Progenitor cell of endocrine pancreas (in vitro differentiated cells): Measurements from ENCODE around the gene RALGPS2. TPM values are rescaled to one million over a fixed set of nuclear protein-coding genes. Genes with fewer than 3 reads are reported as not detected.

Source experiments
- DNase-seq: peaks from one replicate; pipeline ENCODE4 v3.0.0; 2021; ENCODE audit warnings: low spot score; ENCODE audit not compliant: unreplicated experiment
- H3K27ac Mint-ChIP-seq: 2 replicates; pipeline ENCODE4 v1.8.0; 2021; ENCODE audit warnings: mild to moderate bottlenecking, moderate library complexity, mixed read lengths
- H3K27me3 Mint-ChIP-seq: 2 replicates; pipeline ENCODE4 v1.8.0; 2021; ENCODE audit warnings: mixed read lengths
- H3K36me3 Mint-ChIP-seq: 2 replicates; pipeline ENCODE4 v1.8.0; 2022; ENCODE audit warnings: mixed read lengths; ENCODE audit not compliant: insufficient read depth
- H3K4me1 Mint-ChIP-seq: 2 replicates; pipeline ENCODE4 v1.8.0; 2021; ENCODE audit warnings: low read depth, mixed read lengths
- H3K4me3 Mint-ChIP-seq: 2 replicates; pipeline ENCODE4 v1.8.0; 2021; ENCODE audit warnings: low read depth, mild to moderate bottlenecking, moderate library complexity, mixed read lengths
- H3K9me3 Mint-ChIP-seq: 2 replicates; pipeline ENCODE4 v1.8.0; 2021; ENCODE audit warnings: low read depth, mixed read lengths
- total RNA-seq: library from RNA; stranded (reverse); gene quantifications from 2 replicates; pipeline ENCODE4 v1.2.1, GENCODE V29; 2021
- TF ChIP-seq, protein P1 (sequence below): fragments of 200-600 bp; sonication (generic); IDR thresholded peaks from one replicate; pipeline ENCODE4 v1.5.0; 2021; ENCODE audit warnings: antibody characterized with exemption, mild to moderate bottlenecking; ENCODE audit not compliant: unreplicated experiment

Gene RALGPS2
- total RNA-seq, 1 donor from 2014 or later = 58.9 TPM

DNA sequence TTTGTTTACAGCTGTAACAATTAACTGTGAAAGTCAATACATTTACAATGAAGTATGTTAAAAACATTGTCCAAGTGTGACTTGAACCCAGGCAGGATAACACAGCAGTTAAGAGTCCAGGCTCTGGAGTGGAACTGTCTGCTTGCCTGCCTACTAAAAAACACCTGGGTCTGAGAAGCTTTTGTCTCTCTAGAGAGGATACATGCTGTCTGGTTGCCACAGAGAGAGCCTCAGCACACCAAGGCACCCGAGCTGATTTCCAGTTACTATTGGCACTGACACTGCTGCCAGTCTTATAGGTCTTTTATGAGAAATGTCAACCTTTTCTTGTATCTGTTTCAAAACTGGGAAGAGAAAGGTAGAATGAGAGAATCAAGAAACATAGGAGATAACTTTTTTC lies 20.2 kb upstream of the RALGPS2 start:
- Mint-ChIP-seq H3K4me3 (no peak overlapping the region), H3K9me3 (no peaks in the 10 kb centered on the region), H3K36me3 (no peaks in the 10 kb centered on the region)

DNA sequence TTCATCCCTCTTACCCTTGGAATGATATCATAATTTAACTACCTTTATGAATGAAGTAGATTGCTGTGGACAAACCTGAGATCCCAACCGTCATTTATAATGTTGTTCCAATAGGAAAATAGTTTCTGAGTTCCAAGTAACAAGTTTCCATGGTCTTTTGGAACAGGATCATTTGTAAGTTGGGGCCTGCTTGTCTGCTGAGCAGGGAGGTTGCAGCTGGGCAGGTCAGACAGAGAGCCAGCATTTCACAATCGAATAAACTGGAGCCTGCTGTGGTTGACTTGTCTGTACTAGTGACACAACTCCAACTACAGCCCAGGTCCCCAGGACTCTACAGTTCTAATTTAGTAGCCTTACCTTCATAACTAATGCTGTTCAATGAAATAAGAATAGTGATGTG lies 18.6 kb upstream of the RALGPS2 start:
- H3K36me3 Mint-ChIP-seq = no peaks in the 10 kb centered on the region
- no peak for DNase-seq
- no peaks in the 10 kb centered on the region for H3K9me3 Mint-ChIP-seq
- H3K27me3 Mint-ChIP-seq = no peaks in the 10 kb centered on the region
- no peaks in the 10 kb centered on the region for H3K4me1 Mint-ChIP-seq
- TF ChIP-seq, protein P1, sequence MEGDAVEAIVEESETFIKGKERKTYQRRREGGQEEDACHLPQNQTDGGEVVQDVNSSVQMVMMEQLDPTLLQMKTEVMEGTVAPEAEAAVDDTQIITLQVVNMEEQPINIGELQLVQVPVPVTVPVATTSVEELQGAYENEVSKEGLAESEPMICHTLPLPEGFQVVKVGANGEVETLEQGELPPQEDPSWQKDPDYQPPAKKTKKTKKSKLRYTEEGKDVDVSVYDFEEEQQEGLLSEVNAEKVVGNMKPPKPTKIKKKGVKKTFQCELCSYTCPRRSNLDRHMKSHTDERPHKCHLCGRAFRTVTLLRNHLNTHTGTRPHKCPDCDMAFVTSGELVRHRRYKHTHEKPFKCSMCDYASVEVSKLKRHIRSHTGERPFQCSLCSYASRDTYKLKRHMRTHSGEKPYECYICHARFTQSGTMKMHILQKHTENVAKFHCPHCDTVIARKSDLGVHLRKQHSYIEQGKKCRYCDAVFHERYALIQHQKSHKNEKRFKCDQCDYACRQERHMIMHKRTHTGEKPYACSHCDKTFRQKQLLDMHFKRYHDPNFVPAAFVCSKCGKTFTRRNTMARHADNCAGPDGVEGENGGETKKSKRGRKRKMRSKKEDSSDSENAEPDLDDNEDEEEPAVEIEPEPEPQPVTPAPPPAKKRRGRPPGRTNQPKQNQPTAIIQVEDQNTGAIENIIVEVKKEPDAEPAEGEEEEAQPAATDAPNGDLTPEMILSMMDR = no peak
- no peak overlapping the region for H3K27ac Mint-ChIP-seq
- H3K4me3 Mint-ChIP-seq = no peak overlapping the region

More for the DNA sequence above, 20.2 kb upstream of the RALGPS2 start:
- no peaks in the 10 kb centered on the region for H3K4me1 Mint-ChIP-seq
- no peaks in the 10 kb centered on the region for H3K27me3 Mint-ChIP-seq
- no peak overlapping the region for H3K27ac Mint-ChIP-seq
- TF ChIP-seq, protein P1 = no peak
- DNase-seq = no peak

DNA sequence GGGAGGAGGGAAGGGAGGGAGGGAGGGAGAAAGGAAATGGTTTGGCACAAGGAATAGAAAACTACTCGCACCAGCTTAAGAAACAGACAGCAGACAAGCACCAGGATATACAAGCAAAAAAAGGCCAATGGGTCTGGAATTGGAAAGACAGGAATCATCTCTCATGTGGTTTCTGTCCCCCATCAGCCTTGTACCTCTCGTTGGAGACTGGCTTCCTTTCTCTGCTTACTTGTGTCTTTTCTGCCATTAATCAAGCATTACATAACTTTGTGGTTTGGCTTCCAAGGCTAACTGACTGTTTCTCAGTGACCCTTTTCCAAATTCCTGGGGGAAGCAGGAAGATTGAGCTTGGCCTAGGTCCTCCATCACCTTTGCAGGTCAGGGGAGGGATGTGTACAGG lies 11.8 kb upstream of the RALGPS2 start:
- no peak for DNase-seq
- no peak overlapping the region for H3K27ac Mint-ChIP-seq
- TF ChIP-seq, protein P1 = no peak
- no peaks in the 10 kb centered on the region for H3K27me3 Mint-ChIP-seq
- H3K9me3 Mint-ChIP-seq = no peaks in the 10 kb centered on the region
- no peaks in the 10 kb centered on the region for H3K4me1 Mint-ChIP-seq
- H3K36me3 Mint-ChIP-seq = no peaks in the 10 kb centered on the region
- no peak overlapping the region for H3K4me3 Mint-ChIP-seq

DNA sequence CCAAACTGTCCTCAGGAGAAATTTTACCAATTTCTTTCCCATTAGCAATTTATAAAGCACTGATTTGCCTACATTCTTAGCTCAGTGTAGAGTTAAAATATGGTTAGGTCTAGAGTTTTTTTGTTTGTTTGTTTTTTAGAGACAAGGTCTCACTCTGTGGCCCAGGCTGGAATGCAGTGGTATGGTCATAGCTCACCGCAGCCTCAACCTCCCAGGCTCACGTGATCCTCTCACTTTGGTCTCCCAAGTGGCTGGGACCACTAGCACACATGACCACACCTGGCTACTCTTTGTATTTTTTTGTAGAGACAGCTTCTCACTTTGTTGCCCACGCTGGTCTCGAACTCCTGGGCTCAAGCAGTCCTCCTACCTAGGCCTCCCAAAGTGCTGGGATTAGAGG lies 10.6 kb upstream of the RALGPS2 start:
- no peaks in the 10 kb centered on the region for H3K4me1 Mint-ChIP-seq
- no peaks in the 10 kb centered on the region for H3K27me3 Mint-ChIP-seq
- no peak overlapping the region for H3K27ac Mint-ChIP-seq
- TF ChIP-seq, protein P1 = no peak
- no peak for DNase-seq
- no peaks in the 10 kb centered on the region for H3K36me3 Mint-ChIP-seq
- H3K9me3 Mint-ChIP-seq = no peaks in the 10 kb centered on the region
- H3K4me3 Mint-ChIP-seq = no peak overlapping the region

DNA sequence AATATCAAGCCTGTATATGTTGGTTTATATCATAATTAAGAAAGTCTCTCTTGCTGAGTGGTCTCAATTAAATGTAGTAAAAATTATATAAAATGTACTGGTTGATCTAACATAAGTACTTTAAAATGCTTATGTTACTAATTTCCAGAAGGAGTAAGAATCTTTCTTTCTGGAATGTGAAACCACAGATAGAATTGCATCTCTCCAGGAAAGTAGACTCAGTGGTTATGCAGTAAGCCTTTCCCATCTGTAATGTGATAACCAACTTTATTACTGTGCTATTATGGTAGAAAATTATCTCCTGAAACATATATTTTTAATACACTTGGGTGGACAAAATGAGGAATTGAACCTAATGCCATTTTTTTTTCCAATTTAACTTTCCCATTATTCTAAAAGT lies 8.9 kb upstream of the RALGPS2 start:
- TF ChIP-seq, protein P1 = no peak
- Mint-ChIP-seq H3K27ac (no peak overlapping the region), H3K4me3 (no peak overlapping the region), H3K27me3 (no peaks in the 10 kb centered on the region), H3K9me3 (no peaks in the 10 kb centered on the region), H3K36me3 (no peaks in the 10 kb centered on the region), H3K4me1 (no peaks in the 10 kb centered on the region)
- DNase-seq = no peak
